ENCODE measurements around the gene STXBP6.
"Not testable (repeated sequence)": the region's sequence is repeated elsewhere in the genome, so short reads cannot be mapped to it uniquely, and the experiment has no call there.

STXBP6 gene

DNA sequence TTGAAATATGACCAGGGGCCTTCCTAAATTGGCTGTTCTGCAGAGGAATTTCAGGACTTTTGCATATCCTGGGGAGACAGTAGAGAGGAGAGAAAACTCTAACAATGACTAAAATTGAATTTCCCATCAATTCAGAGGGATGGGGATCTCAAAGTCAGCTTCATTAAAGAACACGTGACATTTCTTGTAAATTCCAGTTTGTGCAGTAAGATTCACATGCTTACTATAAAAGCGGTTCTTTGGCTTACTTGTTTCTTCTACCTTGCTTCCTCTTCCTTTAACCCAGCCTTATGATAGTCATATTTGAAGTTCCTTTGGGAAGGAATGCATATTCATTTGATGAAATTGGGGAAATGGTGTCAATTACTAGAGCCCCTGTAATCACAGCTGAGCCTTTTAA lies 272.3 kb downstream of the STXBP6 start:
- Histone ChIP-seq H3K27me3 (ENCODE audit: control insufficient read depth in 2 of 2, insufficient read depth in 2 of 2, low read length in 2 of 2) (no peaks in the 10 kb centered on the region), H3K4me3 (ENCODE audit: low read length in 2 of 2) (no peak overlapping the region), H3K4me1 (ENCODE audit: control insufficient read depth in 2 of 2, insufficient read depth in 2 of 2, low read length in 2 of 2) (no peaks in the 10 kb centered on the region), H3K36me3 (ENCODE audit: control insufficient read depth in 2 of 2, insufficient read depth in 2 of 2, low read length in 2 of 2) (no peaks in the 10 kb centered on the region), H3K9ac (ENCODE audit: low read depth in 1 of 2, low read length in 2 of 2) (no peak overlapping the region), H3K9me3 (ENCODE audit: control insufficient read depth in 2 of 2, low read length in 2 of 2) (no peaks in the 10 kb centered on the region), H3K27ac (ENCODE audit: low read depth in 2 of 2, low read length in 2 of 2) (no peak overlapping the region)

DNA sequence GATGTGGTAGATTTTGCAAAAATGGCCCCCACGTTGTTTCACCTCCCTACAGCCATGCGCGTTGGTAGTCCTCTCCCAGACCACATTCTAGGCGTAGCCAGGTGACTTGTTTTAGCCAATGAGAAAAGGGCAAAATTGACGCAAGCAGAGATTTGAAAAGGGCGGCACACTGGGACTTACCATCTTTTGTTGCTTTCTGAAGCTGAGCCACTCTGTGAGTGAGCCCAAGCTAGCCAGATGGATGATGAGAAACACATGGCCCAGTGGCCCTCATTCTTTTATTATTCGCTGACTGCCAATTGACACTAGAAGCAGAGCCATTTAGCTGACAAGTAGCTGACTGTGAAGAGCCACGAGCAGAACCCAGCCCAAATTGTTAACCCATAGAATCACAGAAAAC lies 274.0 kb downstream of the STXBP6 start:
- H3K27me3 ChIP-seq (ENCODE audit: control insufficient read depth in 2 of 2, insufficient read depth in 2 of 2, low read length in 2 of 2), result no peaks in the 10 kb centered on the region
- no peaks in the 10 kb centered on the region for H3K4me1 ChIP-seq (ENCODE audit: control insufficient read depth in 2 of 2, insufficient read depth in 2 of 2, low read length in 2 of 2)
- no peak overlapping the region for H3K27ac ChIP-seq (ENCODE audit: low read depth in 2 of 2, low read length in 2 of 2)
- H3K36me3 ChIP-seq (ENCODE audit: control insufficient read depth in 2 of 2, insufficient read depth in 2 of 2, low read length in 2 of 2), result no peaks in the 10 kb centered on the region
- H3K9me3 ChIP-seq (ENCODE audit: control insufficient read depth in 2 of 2, low read length in 2 of 2), result no peaks in the 10 kb centered on the region
- H3K9ac ChIP-seq (ENCODE audit: low read depth in 1 of 2, low read length in 2 of 2), result no peak overlapping the region
- H3K4me3 ChIP-seq (ENCODE audit: low read length in 2 of 2), result no peak overlapping the region

DNA sequence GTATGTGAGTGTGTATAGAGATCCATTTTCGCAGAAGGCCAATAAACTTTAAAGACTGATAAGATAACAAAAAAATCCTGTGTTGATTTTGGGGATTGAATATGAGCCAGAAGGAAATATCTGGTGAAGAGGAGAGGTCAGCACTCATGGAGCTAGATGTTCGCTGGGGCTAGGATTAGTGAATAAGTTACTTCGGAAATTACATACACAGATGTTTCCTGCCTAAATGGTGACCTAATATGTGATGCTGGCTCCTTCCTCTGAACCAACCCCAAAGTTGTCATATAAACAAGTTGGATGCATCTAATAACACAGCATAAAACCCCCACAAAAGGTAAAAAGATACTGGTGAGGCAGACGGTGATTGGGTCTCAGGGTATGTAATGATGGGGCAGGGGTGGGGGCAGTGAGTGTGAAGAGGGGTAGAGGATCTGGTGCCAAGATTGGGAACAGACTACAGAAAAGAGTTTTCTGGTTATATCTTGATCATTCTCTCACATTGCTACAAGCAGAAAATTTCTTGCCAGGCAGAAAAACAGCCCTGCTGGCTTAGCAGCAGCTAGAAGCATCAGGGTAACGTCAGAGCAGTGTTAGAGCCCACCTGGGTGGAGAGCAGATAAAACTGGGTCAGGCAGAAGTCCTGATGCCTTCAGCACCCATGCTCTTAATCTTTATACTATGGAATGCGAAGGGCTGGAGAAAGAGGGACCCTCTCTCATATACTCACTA lies 275.6 kb downstream of the STXBP6 start:
- Histone ChIP-seq H3K4me3 (ENCODE audit: low read length in 2 of 2) (no peak overlapping the region), H3K9ac (ENCODE audit: low read depth in 1 of 2, low read length in 2 of 2) (no peak overlapping the region), H3K4me1 (ENCODE audit: control insufficient read depth in 2 of 2, insufficient read depth in 2 of 2, low read length in 2 of 2) (no peaks in the 10 kb centered on the region), H3K9me3 (ENCODE audit: control insufficient read depth in 2 of 2, low read length in 2 of 2) (no peaks in the 10 kb centered on the region), H3K27me3 (ENCODE audit: control insufficient read depth in 2 of 2, insufficient read depth in 2 of 2, low read length in 2 of 2) (no peaks in the 10 kb centered on the region), H3K27ac (ENCODE audit: low read depth in 2 of 2, low read length in 2 of 2) (no peak overlapping the region), H3K36me3 (ENCODE audit: control insufficient read depth in 2 of 2, insufficient read depth in 2 of 2, low read length in 2 of 2) (no peaks in the 10 kb centered on the region)

DNA sequence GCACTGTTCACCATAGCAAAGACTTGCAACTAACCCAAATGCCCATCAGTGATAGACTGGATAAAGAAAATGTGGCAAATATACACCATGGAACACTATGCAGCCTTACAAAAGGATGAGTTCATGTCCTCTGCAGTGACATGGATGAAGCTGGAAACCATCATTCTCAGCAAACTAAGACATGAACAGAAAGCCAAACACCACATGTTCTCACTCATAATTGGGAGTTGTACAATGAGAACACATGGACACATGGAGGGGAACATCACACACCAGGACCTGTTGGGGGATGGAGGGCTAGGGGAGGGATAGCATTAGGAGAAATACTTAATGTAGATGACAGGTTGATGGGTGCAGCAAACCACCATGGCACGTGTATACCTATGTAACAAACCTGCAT lies 276.4 kb downstream of the STXBP6 start:
- not testable (repeated sequence) for H3K36me3 ChIP-seq (ENCODE audit: control insufficient read depth in 2 of 2, insufficient read depth in 2 of 2, low read length in 2 of 2); H3K9ac ChIP-seq (ENCODE audit: low read depth in 1 of 2, low read length in 2 of 2); H3K4me3 ChIP-seq (ENCODE audit: low read length in 2 of 2); H3K9me3 ChIP-seq (ENCODE audit: control insufficient read depth in 2 of 2, low read length in 2 of 2); H3K27me3 ChIP-seq (ENCODE audit: control insufficient read depth in 2 of 2, insufficient read depth in 2 of 2, low read length in 2 of 2); H3K4me1 ChIP-seq (ENCODE audit: control insufficient read depth in 2 of 2, insufficient read depth in 2 of 2, low read length in 2 of 2); H3K27ac ChIP-seq (ENCODE audit: low read depth in 2 of 2, low read length in 2 of 2)

DNA sequence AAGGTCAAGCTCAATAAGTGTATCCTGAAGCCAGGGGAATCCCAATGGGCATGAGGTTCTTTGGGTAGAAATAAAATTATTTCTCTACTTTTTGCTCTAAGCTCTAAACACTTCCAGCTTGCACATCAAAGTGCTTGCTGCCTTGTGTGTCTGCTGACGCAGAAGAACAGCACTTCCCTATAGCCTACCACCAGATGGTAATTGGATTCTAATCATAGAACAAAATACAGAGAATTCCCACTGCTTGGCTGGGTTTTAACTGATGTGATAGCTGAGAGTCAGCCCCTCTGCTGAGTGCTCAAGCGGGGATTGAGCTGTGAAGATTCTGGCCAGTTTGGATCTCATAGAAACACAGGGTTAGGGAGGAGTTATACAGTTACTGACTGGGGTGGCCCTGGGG lies 283.5 kb downstream of the STXBP6 start:
- H3K9me3 ChIP-seq (ENCODE audit: control insufficient read depth in 2 of 2, low read length in 2 of 2), result no peaks in the 10 kb centered on the region
- H3K4me3 ChIP-seq (ENCODE audit: low read length in 2 of 2), result no peak overlapping the region
- no peaks in the 10 kb centered on the region for H3K27me3 ChIP-seq (ENCODE audit: control insufficient read depth in 2 of 2, insufficient read depth in 2 of 2, low read length in 2 of 2)
- H3K36me3 ChIP-seq (ENCODE audit: control insufficient read depth in 2 of 2, insufficient read depth in 2 of 2, low read length in 2 of 2), result no peaks in the 10 kb centered on the region
- no peak overlapping the region for H3K27ac ChIP-seq (ENCODE audit: low read depth in 2 of 2, low read length in 2 of 2)
- H3K4me1 ChIP-seq (ENCODE audit: control insufficient read depth in 2 of 2, insufficient read depth in 2 of 2, low read length in 2 of 2), result no peaks in the 10 kb centered on the region
- no peak overlapping the region for H3K9ac ChIP-seq (ENCODE audit: low read depth in 1 of 2, low read length in 2 of 2)

GRCh38 chr14:24761141-24761540 lies 288.8 kb downstream of the STXBP6 start:
- no peaks in the 10 kb centered on the region for H3K27me3 ChIP-seq (ENCODE audit: control insufficient read depth in 2 of 2, insufficient read depth in 2 of 2, low read length in 2 of 2)
- H3K27ac ChIP-seq (ENCODE audit: low read depth in 2 of 2, low read length in 2 of 2), result no peak overlapping the region
- no peak overlapping the region for H3K4me3 ChIP-seq (ENCODE audit: low read length in 2 of 2)
- H3K9me3 ChIP-seq (ENCODE audit: control insufficient read depth in 2 of 2, low read length in 2 of 2), result no peaks in the 10 kb centered on the region
- no peak overlapping the region for H3K9ac ChIP-seq (ENCODE audit: low read depth in 1 of 2, low read length in 2 of 2)
- no peaks in the 10 kb centered on the region for H3K36me3 ChIP-seq (ENCODE audit: control insufficient read depth in 2 of 2, insufficient read depth in 2 of 2, low read length in 2 of 2)
- H3K4me1 ChIP-seq (ENCODE audit: control insufficient read depth in 2 of 2, insufficient read depth in 2 of 2, low read length in 2 of 2), result no peaks in the 10 kb centered on the region

All from mucosa of rectum (tissue), 2 donors.